ENCODE measurements around the gene DDX1. TPM values are rescaled to one million over a fixed set of nuclear protein-coding genes. Genes with fewer than 3 reads are reported as not detected.

Gene DDX1
- total and polyA plus RNA-seq, 12 donors = 39.4 to 122 (median 77.2) TPM

GRCh38 chr2:15615301-15615920 is 23.7 kb downstream of the DDX1 start:
- no peak for DNase-seq
- Histone ChIP-seq H3K9me3 (replicated peaks in 1 of 3) (no peaks in the 10 kb centered on the region), H3K27ac (peak overlapping the region in 4 of 5 donors; percentile 24 to 79 (median 51)), H3K27me3 (no peaks in the 10 kb centered on the region), H3K4me1 (replicated peaks in 1 of 2) (peaks cover 12 to 13% of the 10 kb centered on the region in 2 donors), H3K4me3 (no peak overlapping the region), H3K36me3 (replicated peaks in 1 of 2) (peaks cover 0 to 37% of the 10 kb centered on the region in 2 donors)
- intact Hi-C loops (cut with DNase I) = no loop called here
- WGBS, 4 donors = 48 to 64% (median 54%) methylated on average over 3 of the region's 3 CpGs
- no peak for TF ChIP-seq CTCF (IDR thresholded peaks at IDR 0.05)
- TF ChIP-seq POLR2A (IDR thresholded peaks at IDR 0.05) = no peak

GRCh38 chr2:15616429-15616828 is 24.8 kb downstream of the DDX1 start:
- 92 to 95% (median 94%) methylated on average over 4 of the region's 4 CpGs for WGBS, 4 donors
- intact Hi-C loops (cut with DNase I) = no loop called here
- Histone ChIP-seq H3K9me3 (replicated peaks in 1 of 3) (no peaks in the 10 kb centered on the region), H3K27me3 (no peaks in the 10 kb centered on the region), H3K36me3 (replicated peaks in 1 of 2) (peaks cover 0 to 42% of the 10 kb centered on the region in 2 donors), H3K4me3 (no peak overlapping the region), H3K27ac (peak overlapping the region in 1 of 5 donors; percentile 59), H3K4me1 (replicated peaks in 1 of 2) (peaks cover 12 to 13% of the 10 kb centered on the region in 2 donors)
- DNase-seq = no peak
- TF ChIP-seq CTCF (IDR thresholded peaks at IDR 0.05) = no peak
- TF ChIP-seq POLR2A (IDR thresholded peaks at IDR 0.05) = no peak

- peaks cover 12 to 13% of the 10 kb centered on the region in 2 donors for H3K4me1 ChIP-seq (replicated peaks in 1 of 2)
- no peak for TF ChIP-seq CTCF (IDR thresholded peaks at IDR 0.05)
- no peak for TF ChIP-seq POLR2A (IDR thresholded peaks at IDR 0.05)
- H3K4me3 ChIP-seq = no peak overlapping the region
- H3K36me3 ChIP-seq (replicated peaks in 1 of 2) = peaks cover 0 to 48% of the 10 kb centered on the region in 2 donors
- no peaks in the 10 kb centered on the region for H3K9me3 ChIP-seq (replicated peaks in 1 of 3)
- no peak for DNase-seq
- peak overlapping the region in 1 of 5 donors; percentile 59 for H3K27ac ChIP-seq
- H3K27me3 ChIP-seq = no peaks in the 10 kb centered on the region
- intact Hi-C loops (cut with DNase I) = no loop called here
- 95 to 98% (median 96%) methylated on average over 3 of the region's 3 CpGs for WGBS, 4 donors
Observed at GRCh38 chr2:15616850-15617777, 25.4 kb downstream of the DDX1 start.

- intact Hi-C loops (cut with DNase I) = no loop called here
- no peaks in the 10 kb centered on the region for H3K9me3 ChIP-seq (replicated peaks in 1 of 3)
- WGBS, 4 donors = 92 to 96% (median 93%) methylated on average over 4 of the region's 4 CpGs
Observed at GRCh38 chr2:15617778-15618448, 26.2 kb downstream of the DDX1 start.

More at GRCh38 chr2:15617778-15618448, 26.2 kb downstream of the DDX1 start:
- TF ChIP-seq POLR2A (IDR thresholded peaks at IDR 0.05) (no peak), CTCF (IDR thresholded peaks at IDR 0.05) (no peak)
- peaks cover 0 to 55% of the 10 kb centered on the region in 2 donors for H3K36me3 ChIP-seq (replicated peaks in 1 of 2)
- no peak for DNase-seq
- no peak overlapping the region for H3K27ac ChIP-seq
- H3K27me3 ChIP-seq = no peaks in the 10 kb centered on the region
- peaks cover 12 to 13% of the 10 kb centered on the region in 2 donors for H3K4me1 ChIP-seq (replicated peaks in 1 of 2)
- no peak overlapping the region for H3K4me3 ChIP-seq

Measured in adrenal gland (tissue), 12 donors.